Measurements from ENCODE around the gene PCMTD2. TPM values are rescaled to one million over a fixed set of nuclear protein-coding genes. Genes with fewer than 3 reads are reported as not detected.

The PCMTD2 gene
- total RNA-seq, 2 donors from 2014 or later, result 55.9 to 113 TPM

DNA sequence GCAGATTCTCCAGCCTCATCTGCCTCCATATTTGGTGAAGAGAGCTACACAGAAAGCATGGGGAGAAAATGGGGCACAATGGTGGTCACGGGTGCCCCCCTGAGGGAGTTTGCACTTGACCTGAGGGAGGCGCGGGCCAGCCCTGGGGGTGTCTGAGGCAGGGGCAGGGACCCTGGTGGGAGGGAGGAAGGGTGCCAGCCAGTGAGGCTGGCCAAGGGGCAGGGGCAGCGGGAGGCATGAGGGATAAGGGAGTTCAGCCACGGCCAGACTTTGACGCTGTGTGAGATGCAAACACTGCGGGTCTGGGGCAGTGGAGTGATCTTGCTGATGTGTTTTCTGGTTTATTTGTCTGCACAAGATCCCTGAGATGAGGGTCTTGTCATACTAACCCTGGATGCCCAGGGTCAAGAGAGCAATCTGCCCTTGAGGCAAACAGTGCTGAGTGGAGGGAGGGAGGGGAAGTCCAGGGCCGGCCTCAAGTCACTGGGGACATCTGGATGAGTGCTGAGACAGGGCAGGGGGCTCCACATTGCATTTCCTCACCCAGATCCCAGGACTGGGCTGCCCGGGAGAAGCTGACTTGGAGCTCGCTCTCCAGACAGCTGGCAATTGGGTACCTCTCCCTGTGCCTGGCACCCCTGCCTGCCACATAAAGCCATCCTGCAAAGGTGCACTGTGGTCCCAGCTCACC, 8.8 kb upstream of the PCMTD2 start:
- ATAC-seq (ENCODE audit: insufficient number of reproducible peaks, low FRiP score, low read depth) (no peak), DNase-seq (ENCODE audit: low spot score) (no peak)
- H3K27ac ChIP-seq, result no peak overlapping the region

DNA sequence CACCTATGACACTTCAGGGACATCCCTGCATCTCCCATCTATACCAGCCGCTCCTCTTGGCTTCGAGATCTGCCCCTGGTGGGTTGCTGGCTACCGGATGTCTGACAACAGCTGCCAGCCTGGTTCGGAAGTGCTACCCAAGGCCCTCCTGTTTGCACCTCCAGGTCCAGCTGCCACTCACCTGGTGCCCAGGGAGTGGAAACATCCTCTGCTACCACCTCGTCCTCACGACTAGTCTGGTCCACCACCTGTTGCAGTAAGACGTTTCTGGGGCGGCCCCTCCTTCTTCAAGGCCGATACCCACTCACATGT, 8.3 kb upstream of the PCMTD2 start:
- no peaks in the 10 kb centered on the region for H3K27me3 ChIP-seq (replicated peaks; ENCODE audit: insufficient read depth)
- H3K9me3 ChIP-seq, result no peaks in the 10 kb centered on the region
- no peak overlapping the region for H3K27ac ChIP-seq
- no peaks in the 10 kb centered on the region for H3K36me3 ChIP-seq
- TF ChIP-seq, protein P1, sequence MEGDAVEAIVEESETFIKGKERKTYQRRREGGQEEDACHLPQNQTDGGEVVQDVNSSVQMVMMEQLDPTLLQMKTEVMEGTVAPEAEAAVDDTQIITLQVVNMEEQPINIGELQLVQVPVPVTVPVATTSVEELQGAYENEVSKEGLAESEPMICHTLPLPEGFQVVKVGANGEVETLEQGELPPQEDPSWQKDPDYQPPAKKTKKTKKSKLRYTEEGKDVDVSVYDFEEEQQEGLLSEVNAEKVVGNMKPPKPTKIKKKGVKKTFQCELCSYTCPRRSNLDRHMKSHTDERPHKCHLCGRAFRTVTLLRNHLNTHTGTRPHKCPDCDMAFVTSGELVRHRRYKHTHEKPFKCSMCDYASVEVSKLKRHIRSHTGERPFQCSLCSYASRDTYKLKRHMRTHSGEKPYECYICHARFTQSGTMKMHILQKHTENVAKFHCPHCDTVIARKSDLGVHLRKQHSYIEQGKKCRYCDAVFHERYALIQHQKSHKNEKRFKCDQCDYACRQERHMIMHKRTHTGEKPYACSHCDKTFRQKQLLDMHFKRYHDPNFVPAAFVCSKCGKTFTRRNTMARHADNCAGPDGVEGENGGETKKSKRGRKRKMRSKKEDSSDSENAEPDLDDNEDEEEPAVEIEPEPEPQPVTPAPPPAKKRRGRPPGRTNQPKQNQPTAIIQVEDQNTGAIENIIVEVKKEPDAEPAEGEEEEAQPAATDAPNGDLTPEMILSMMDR (IDR thresholded peaks at IDR 0.05), result no peak
- H3K4me1 ChIP-seq (ENCODE audit: control insufficient read depth in 1 of 2, low read depth in 2 of 2), result no peaks in the 10 kb centered on the region
- DNase-seq (ENCODE audit: low spot score) (no peak), ATAC-seq (ENCODE audit: insufficient number of reproducible peaks, low FRiP score, low read depth) (no peak)
- no peak overlapping the region for H3K4me3 ChIP-seq

More for the DNA sequence above, 8.8 kb upstream of the PCMTD2 start:
- Histone ChIP-seq H3K27me3 (replicated peaks; ENCODE audit: insufficient read depth) (no peaks in the 10 kb centered on the region), H3K4me3 (no peak overlapping the region), H3K36me3 (no peaks in the 10 kb centered on the region), H3K4me1 (ENCODE audit: control insufficient read depth in 1 of 2, low read depth in 2 of 2) (no peaks in the 10 kb centered on the region), H3K9me3 (no peaks in the 10 kb centered on the region)
- TF ChIP-seq, protein P1 (IDR thresholded peaks at IDR 0.05), result no peak

DNA sequence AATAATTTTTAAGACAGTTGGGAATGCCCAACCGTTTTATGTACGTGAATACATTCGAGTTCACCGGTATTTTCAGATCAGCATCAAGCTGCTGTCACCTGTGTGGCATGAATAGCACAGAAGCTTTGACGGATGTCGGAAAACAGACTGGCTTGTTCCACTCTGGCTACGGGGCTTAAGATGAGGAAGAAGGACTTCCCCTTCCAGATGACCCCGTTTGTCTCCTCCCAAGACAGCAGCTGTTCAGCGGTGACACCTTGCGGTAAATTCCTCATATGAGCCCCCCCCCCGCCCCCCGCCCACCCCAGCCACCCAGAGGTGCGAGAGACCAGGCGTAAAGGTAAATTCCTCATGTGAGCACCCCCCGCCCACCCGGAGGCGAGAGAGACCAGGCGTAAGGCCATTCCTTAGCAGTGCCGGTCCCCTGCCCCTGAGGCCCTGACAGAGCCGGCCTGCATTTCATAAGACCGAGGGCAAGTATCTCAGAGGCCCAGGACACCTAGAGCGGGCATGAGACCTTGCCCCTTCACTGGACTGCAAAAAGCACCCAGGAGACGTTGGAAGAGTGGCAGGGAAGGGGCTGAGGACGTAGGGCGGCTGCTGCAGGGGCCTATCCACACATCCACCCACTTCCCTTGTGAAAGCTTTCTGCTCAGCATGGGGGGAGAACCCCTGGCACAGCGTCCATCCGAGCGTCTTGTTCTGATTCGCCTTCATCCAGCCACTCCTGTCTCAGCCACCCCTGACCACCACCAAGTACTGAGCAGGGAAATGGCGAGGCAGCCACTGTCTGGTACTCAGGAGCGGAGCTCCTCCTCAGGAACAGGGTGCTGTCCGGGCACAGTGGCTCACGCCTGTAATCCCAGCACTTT, 7.3 kb upstream of the PCMTD2 start:
- Histone ChIP-seq H3K36me3 (no peaks in the 10 kb centered on the region), H3K9me3 (no peaks in the 10 kb centered on the region), H3K4me3 (no peak overlapping the region), H3K27me3 (replicated peaks; ENCODE audit: insufficient read depth) (no peaks in the 10 kb centered on the region), H3K27ac (no peak overlapping the region), H3K4me1 (ENCODE audit: control insufficient read depth in 1 of 2, low read depth in 2 of 2) (no peaks in the 10 kb centered on the region)
- TF ChIP-seq, protein P1 (IDR thresholded peaks at IDR 0.05), result no peak
- no peak for ATAC-seq (ENCODE audit: insufficient number of reproducible peaks, low FRiP score, low read depth)
- DNase-seq (ENCODE audit: low spot score), result no peak

DNA sequence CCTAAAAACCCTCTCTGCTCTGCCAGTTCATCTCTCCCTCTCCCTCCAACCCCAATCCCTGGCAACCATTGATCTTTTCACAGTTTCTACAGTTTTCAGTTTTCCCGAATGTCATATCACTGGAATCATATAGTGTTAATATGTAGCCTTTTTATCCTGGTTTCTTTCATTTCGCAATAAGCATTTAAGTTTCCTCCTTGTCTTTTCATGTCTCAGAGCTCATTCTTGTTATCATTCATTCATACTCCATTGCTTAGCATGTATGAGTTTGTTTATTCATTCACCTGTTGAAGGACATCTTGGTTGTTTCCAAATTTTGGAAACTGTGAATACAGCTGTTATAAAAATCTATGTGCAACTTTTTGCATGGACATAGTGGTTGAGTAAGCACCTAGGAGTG, 5.5 kb upstream of the PCMTD2 start:
- H3K27me3 ChIP-seq (replicated peaks; ENCODE audit: insufficient read depth), result no peaks in the 10 kb centered on the region
- no peak for DNase-seq (ENCODE audit: low spot score)
- no peak for ATAC-seq (ENCODE audit: insufficient number of reproducible peaks, low FRiP score, low read depth)
- H3K27ac ChIP-seq, result no peak overlapping the region
- H3K4me1 ChIP-seq (ENCODE audit: control insufficient read depth in 1 of 2, low read depth in 2 of 2), result peaks cover 0 to 5% of the 10 kb centered on the region in 2 donors
- H3K4me3 ChIP-seq, result no peak overlapping the region
- no peaks in the 10 kb centered on the region for H3K9me3 ChIP-seq
- H3K36me3 ChIP-seq, result no peaks in the 10 kb centered on the region
- TF ChIP-seq, protein P1 (IDR thresholded peaks at IDR 0.05), result no peak

DNA sequence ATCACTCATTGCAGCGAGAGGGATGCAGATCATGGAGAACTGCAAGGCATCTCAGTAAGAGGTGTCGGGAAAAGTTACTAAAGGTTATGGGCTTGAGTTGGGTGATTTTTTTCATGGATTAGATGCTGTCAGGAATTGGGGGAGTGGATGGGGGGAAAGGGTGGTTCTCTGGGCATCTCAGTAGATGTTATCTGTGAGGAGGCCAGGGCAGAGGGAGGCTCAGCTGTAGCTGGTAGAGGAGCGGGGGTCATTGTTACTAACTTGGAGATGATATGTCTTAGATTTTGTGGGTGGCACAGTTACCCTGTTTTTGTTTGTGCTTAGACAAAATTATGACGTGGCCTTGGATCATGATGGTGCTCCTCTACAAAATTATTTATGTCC, 2.6 kb upstream of the PCMTD2 start:
- ATAC-seq (ENCODE audit: insufficient number of reproducible peaks, low FRiP score, low read depth), result no peak

More for the DNA sequence above, 2.6 kb upstream of the PCMTD2 start:
- TF ChIP-seq, protein P1 (IDR thresholded peaks at IDR 0.05), result no peak
- peaks cover 6 to 23% of the 10 kb centered on the region in 2 donors for H3K4me1 ChIP-seq (ENCODE audit: control insufficient read depth in 1 of 2, low read depth in 2 of 2)
- no peak overlapping the region for H3K4me3 ChIP-seq
- no peaks in the 10 kb centered on the region for H3K36me3 ChIP-seq
- H3K27me3 ChIP-seq (replicated peaks; ENCODE audit: insufficient read depth), result no peaks in the 10 kb centered on the region
- H3K27ac ChIP-seq, result no peak overlapping the region
- DNase-seq (ENCODE audit: low spot score), result no peak
- H3K9me3 ChIP-seq, result no peaks in the 10 kb centered on the region
